SK-N-SH treated with all-trans-retinoic acid at 6 μM for 48 hours (cell line): ENCODE measurements around the gene CTTN.

Experiments
- ATAC-seq: fragments of 200-7000 bp; cut with Tn5 transposase; 3 replicates; pipeline ENCODE4 v1.9.1; 2020; ENCODE audit warnings: mild to moderate bottlenecking, moderate library complexity
- ARNTL ChIP-seq: fragments of 450-650 bp; formaldehyde crosslinking; IDR thresholded peaks from 2 replicates; pipeline ENCODE4 v1.5.0; 2020; ENCODE audit warnings: low read depth, mild to moderate bottlenecking, moderate library complexity, borderline replicate concordance
- BACH2 ChIP-seq: fragments of 250-450 bp; sonication (Bioruptor Pico); IDR thresholded peaks from 2 replicates; pipeline ENCODE4 v1.9.0; 2021; ENCODE audit warnings: mild to moderate bottlenecking, borderline replicate concordance
- CSDC2 ChIP-seq: fragments of 250-450 bp; sonication (Bioruptor Pico); IDR thresholded peaks from 2 replicates; pipeline ENCODE4 v1.5.0; 2020; ENCODE audit warnings: mild to moderate bottlenecking, moderate library complexity
- ESRRG ChIP-seq: fragments of 250-450 bp; sonication (Bioruptor Pico); IDR thresholded peaks from 2 replicates; pipeline ENCODE4 v1.6.1; 2021; ENCODE audit warnings: mild to moderate bottlenecking
- GLIS3 ChIP-seq: fragments of 250-450 bp; sonication (Bioruptor Pico); IDR thresholded peaks from 2 replicates; pipeline ENCODE4 v1.5.0; 2020; ENCODE audit warnings: mild to moderate bottlenecking, moderate library complexity
- ISL1 ChIP-seq: fragments of 250-450 bp; sonication (Bioruptor Pico); IDR thresholded peaks from 2 replicates; pipeline ENCODE4 v2.1.2; 2022; ENCODE audit warnings: mild to moderate bottlenecking, moderate library complexity
- OSR1 ChIP-seq: fragments of 250-450 bp; sonication (Bioruptor Pico); IDR thresholded peaks from 2 replicates; pipeline ENCODE4 v1.8.0; 2022; ENCODE audit warnings: moderate library complexity, mild to moderate bottlenecking, inconsistent platforms
- PPARA ChIP-seq: fragments of 250-450 bp; sonication (Bioruptor Pico); IDR thresholded peaks from 2 replicates; pipeline ENCODE4 v1.5.0; 2020; ENCODE audit warnings: mild to moderate bottlenecking, borderline replicate concordance
- RARB ChIP-seq: fragments of 250-450 bp; sonication (Bioruptor Pico); IDR thresholded peaks from 2 replicates; pipeline ENCODE4 v1.8.0; 2021; ENCODE audit warnings: mild to moderate bottlenecking, moderate library complexity
- SNAI2 ChIP-seq: fragments of 250-450 bp; sonication (Bioruptor Pico); IDR thresholded peaks from 2 replicates; pipeline ENCODE4 v1.5.0; 2020; ENCODE audit warnings: mild to moderate bottlenecking, moderate library complexity
- TOX ChIP-seq: fragments of 250-450 bp; sonication (Bioruptor Pico); IDR thresholded peaks from 2 replicates; pipeline ENCODE4 v1.8.0; 2021; ENCODE audit warnings: mild to moderate bottlenecking, moderate library complexity, borderline replicate concordance
- ZC3H10 ChIP-seq: fragments of 250-450 bp; sonication (Bioruptor Pico); IDR thresholded peaks from 2 replicates; pipeline ENCODE4 v1.5.1; 2021; ENCODE audit warnings: mild to moderate bottlenecking, moderate library complexity
- ZFP3 ChIP-seq: fragments of 250-450 bp; sonication (Bioruptor Pico); IDR thresholded peaks from 2 replicates; pipeline ENCODE4 v1.5.0; 2020; ENCODE audit warnings: mild to moderate bottlenecking, moderate library complexity
- ZFP30 ChIP-seq: fragments of 450-650 bp; formaldehyde crosslinking; IDR thresholded peaks from 2 replicates; pipeline ENCODE4 v1.5.0; 2022; ENCODE audit warnings: mild to moderate bottlenecking, moderate library complexity
- ZNF565 ChIP-seq: fragments of 450-650 bp; formaldehyde crosslinking; conservative IDR thresholded peaks from 2 replicates; pipeline ENCODE4 v1.5.0; 2020; ENCODE audit warnings: low read depth, mild to moderate bottlenecking, moderate library complexity
- ZNF70 ChIP-seq: fragments of 450-650 bp; formaldehyde crosslinking; IDR thresholded peaks from 2 replicates; pipeline ENCODE4 v1.5.0; 2020; ENCODE audit warnings: mild to moderate bottlenecking, moderate library complexity
- ZNF8 ChIP-seq: fragments of 450-650 bp; formaldehyde crosslinking; IDR thresholded peaks from 2 replicates; pipeline ENCODE4 v1.5.0; 2020; ENCODE audit warnings: mild to moderate bottlenecking, moderate library complexity
- TF ChIP-seq, protein P1 (sequence below): fragments of 250-450 bp; sonication (Bioruptor Pico); IDR thresholded peaks from 2 replicates; pipeline ENCODE4 v1.5.1; 2021; ENCODE audit warnings: mild to moderate bottlenecking, moderate library complexity
- TF ChIP-seq, protein P2 (sequence below): fragments of 250-450 bp; sonication (Bioruptor Pico); IDR thresholded peaks from 2 replicates; pipeline ENCODE4 v1.8.0; 2021; ENCODE audit warnings: low read depth, mild to moderate bottlenecking, moderate library complexity, borderline replicate concordance
- TF ChIP-seq, protein P3 (sequence below): fragments of 250-450 bp; sonication (Bioruptor Pico); IDR thresholded peaks from 2 replicates; pipeline ENCODE4 v1.5.0; 2020; ENCODE audit warnings: mild to moderate bottlenecking, moderate library complexity
- TF ChIP-seq, protein P4 (sequence below): fragments of 250-450 bp; sonication (Bioruptor Pico); IDR thresholded peaks from 2 replicates; pipeline ENCODE4 v1.5.1; 2020; ENCODE audit warnings: low read depth, mild to moderate bottlenecking, moderate library complexity
- TF ChIP-seq, protein P5 (sequence below): fragments of 250-450 bp; sonication (Bioruptor Pico); IDR thresholded peaks from 2 replicates; pipeline ENCODE4 v1.8.0; 2020; ENCODE audit warnings: mild to moderate bottlenecking, moderate library complexity, borderline replicate concordance

CTTN gene

DNA sequence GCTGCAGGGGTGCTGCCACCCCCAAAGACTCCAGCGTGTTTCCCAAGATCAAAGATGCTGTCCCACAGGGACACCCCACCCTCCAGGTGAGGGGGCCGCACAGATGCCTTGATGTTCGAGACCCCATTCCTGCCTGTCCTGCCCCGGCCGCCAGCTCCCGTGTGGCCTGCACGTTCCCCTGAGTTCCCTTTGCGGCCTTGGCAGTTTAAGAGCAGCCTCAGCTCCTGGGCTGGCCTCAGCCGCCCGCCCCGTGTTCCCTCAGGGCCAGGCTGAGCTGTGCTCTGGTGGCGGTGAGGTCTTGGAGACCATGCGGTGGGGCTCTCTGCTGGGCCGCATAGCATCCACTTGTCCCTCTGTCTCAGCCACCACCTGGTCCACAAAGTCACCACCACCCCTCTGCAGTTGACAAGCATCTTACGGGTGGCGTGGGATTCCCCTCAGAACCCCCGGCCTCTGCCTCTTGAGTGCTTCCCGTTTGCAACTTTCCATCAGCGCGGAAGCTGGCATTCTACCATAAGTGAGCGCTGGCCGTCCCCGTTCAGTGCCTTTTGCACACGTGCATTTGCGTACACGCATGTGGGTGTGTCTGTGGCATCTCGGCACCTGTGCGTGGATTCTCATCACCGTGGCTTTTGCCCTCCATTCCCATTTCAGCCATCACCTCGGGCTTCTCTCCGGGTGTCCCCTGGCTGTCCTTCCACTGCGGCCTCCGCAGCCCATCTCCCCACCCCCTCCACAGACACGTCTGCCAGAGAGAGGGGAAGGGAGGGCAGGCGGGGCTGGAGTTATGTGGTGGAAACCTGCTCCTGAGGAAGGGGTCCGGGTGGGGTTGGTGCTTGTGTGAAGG is 35.9 kb downstream of the CTTN start:
- TF ChIP-seq PPARA (CRISPR knock-in tag) (no peak), SNAI2 (no peak), ZNF565 (no peak), ZFP3 (no peak), ZFP30 (CRISPR knock-in tag) (no peak), ZC3H10 (CRISPR knock-in tag) (no peak), TOX (CRISPR knock-in tag) (no peak), ARNTL (CRISPR knock-in tag) (no peak), CSDC2 (CRISPR knock-in tag) (no peak), ZNF8 (no peak), RARB (CRISPR knock-in tag) (no peak), BACH2 (CRISPR knock-in tag) (no peak), ISL1 (no peak)
- TF ChIP-seq, protein P1, sequence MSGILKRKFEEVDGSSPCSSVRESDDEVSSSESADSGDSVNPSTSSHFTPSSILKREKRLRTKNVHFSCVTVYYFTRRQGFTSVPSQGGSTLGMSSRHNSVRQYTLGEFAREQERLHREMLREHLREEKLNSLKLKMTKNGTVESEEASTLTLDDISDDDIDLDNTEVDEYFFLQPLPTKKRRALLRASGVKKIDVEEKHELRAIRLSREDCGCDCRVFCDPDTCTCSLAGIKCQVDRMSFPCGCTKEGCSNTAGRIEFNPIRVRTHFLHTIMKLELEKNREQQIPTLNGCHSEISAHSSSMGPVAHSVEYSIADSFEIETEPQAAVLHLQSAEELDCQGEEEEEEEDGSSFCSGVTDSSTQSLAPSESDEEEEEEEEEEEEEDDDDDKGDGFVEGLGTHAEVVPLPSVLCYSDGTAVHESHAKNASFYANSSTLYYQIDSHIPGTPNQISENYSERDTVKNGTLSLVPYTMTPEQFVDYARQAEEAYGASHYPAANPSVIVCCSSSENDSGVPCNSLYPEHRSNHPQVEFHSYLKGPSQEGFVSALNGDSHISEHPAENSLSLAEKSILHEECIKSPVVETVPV = no peak
- TF ChIP-seq, protein P2, sequence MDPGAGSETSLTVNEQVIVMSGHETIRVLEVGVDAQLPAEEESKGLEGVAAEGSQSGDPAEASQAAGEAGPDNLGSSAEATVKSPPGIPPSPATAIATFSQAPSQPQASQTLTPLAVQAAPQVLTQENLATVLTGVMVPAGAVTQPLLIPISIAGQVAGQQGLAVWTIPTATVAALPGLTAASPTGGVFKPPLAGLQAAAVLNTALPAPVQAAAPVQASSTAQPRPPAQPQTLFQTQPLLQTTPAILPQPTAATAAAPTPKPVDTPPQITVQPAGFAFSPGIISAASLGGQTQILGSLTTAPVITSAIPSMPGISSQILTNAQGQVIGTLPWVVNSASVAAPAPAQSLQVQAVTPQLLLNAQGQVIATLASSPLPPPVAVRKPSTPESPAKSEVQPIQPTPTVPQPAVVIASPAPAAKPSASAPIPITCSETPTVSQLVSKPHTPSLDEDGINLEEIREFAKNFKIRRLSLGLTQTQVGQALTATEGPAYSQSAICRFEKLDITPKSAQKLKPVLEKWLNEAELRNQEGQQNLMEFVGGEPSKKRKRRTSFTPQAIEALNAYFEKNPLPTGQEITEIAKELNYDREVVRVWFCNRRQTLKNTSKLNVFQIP (CRISPR knock-in tag) = no peak
- ATAC-seq = no peak

DNA sequence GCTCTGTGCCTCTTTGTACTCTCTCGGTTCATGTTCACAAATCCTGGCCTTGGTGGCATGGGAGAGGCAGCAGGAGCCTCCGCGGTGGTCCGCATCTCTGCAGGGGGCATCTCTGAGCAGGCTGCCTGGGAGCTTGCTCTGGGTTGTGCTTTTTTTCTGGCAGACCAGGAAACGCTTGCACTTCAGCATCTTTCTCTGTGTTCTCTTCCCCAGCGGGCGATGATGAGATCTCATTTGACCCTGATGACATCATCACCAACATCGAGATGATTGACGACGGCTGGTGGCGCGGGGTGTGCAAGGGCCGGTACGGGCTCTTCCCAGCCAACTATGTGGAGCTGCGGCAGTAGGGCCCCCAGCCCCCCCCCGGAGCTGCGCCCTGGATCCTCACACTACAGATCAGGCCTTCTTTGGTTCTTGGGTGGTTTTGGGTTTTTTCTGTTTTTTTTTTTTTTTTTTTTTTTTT is 36.5 kb downstream of the CTTN start:
- ATAC-seq = no peak
- TF ChIP-seq SNAI2 = no peak
- TF ChIP-seq ARNTL (CRISPR knock-in tag) = no peak
- TF ChIP-seq, protein P3, sequence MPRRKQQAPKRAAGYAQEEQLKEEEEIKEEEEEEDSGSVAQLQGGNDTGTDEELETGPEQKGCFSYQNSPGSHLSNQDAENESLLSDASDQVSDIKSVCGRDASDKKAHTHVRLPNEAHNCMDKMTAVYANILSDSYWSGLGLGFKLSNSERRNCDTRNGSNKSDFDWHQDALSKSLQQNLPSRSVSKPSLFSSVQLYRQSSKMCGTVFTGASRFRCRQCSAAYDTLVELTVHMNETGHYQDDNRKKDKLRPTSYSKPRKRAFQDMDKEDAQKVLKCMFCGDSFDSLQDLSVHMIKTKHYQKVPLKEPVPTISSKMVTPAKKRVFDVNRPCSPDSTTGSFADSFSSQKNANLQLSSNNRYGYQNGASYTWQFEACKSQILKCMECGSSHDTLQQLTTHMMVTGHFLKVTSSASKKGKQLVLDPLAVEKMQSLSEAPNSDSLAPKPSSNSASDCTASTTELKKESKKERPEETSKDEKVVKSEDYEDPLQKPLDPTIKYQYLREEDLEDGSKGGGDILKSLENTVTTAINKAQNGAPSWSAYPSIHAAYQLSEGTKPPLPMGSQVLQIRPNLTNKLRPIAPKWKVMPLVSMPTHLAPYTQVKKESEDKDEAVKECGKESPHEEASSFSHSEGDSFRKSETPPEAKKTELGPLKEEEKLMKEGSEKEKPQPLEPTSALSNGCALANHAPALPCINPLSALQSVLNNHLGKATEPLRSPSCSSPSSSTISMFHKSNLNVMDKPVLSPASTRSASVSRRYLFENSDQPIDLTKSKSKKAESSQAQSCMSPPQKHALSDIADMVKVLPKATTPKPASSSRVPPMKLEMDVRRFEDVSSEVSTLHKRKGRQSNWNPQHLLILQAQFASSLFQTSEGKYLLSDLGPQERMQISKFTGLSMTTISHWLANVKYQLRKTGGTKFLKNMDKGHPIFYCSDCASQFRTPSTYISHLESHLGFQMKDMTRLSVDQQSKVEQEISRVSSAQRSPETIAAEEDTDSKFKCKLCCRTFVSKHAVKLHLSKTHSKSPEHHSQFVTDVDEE (CRISPR knock-in tag) = no peak
- TF ChIP-seq ISL1 = no peak
- TF ChIP-seq ZNF70 (CRISPR knock-in tag) = no peak
- TF ChIP-seq ESRRG (CRISPR knock-in tag) = no peak
- TF ChIP-seq, protein P4, sequence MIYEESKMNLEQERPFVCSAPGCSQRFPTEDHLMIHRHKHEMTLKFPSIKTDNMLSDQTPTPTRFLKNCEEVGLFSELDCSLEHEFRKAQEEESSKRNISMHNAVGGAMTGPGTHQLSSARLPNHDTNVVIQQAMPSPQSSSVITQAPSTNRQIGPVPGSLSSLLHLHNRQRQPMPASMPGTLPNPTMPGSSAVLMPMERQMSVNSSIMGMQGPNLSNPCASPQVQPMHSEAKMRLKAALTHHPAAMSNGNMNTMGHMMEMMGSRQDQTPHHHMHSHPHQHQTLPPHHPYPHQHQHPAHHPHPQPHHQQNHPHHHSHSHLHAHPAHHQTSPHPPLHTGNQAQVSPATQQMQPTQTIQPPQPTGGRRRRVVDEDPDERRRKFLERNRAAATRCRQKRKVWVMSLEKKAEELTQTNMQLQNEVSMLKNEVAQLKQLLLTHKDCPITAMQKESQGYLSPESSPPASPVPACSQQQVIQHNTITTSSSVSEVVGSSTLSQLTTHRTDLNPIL (CRISPR knock-in tag) = no peak
- TF ChIP-seq, protein P2 (CRISPR knock-in tag) = no peak
- no peak for TF ChIP-seq ZNF8
- no peak for TF ChIP-seq OSR1
- no peak for TF ChIP-seq ZFP3
- TF ChIP-seq TOX (CRISPR knock-in tag) = no peak
- TF ChIP-seq GLIS3 (CRISPR knock-in tag) = no peak
- TF ChIP-seq, protein P5, sequence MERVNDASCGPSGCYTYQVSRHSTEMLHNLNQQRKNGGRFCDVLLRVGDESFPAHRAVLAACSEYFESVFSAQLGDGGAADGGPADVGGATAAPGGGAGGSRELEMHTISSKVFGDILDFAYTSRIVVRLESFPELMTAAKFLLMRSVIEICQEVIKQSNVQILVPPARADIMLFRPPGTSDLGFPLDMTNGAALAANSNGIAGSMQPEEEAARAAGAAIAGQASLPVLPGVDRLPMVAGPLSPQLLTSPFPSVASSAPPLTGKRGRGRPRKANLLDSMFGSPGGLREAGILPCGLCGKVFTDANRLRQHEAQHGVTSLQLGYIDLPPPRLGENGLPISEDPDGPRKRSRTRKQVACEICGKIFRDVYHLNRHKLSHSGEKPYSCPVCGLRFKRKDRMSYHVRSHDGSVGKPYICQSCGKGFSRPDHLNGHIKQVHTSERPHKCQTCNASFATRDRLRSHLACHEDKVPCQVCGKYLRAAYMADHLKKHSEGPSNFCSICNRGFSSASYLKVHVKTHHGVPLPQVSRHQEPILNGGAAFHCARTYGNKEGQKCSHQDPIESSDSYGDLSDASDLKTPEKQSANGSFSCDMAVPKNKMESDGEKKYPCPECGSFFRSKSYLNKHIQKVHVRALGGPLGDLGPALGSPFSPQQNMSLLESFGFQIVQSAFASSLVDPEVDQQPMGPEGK (CRISPR knock-in tag) = no peak
- no peak for TF ChIP-seq ZNF565
- TF ChIP-seq, protein P1 = no peak
- TF ChIP-seq ZC3H10 (CRISPR knock-in tag) = no peak
- TF ChIP-seq ZFP30 (CRISPR knock-in tag) = no peak
- no peak for TF ChIP-seq RARB (CRISPR knock-in tag)
